GM19238 (cell line): ENCODE data around the gene BCO2.
A peak's percentile ranks its signal among the peaks of the same experiment; 100 is the strongest.

Experiments used
- DNase-seq: peaks from one replicate; pipeline ENCODE4 v3.0.0; 2011; ENCODE audit warnings: low spot score; ENCODE audit not compliant: insufficient read length

Gene BCO2

DNA sequence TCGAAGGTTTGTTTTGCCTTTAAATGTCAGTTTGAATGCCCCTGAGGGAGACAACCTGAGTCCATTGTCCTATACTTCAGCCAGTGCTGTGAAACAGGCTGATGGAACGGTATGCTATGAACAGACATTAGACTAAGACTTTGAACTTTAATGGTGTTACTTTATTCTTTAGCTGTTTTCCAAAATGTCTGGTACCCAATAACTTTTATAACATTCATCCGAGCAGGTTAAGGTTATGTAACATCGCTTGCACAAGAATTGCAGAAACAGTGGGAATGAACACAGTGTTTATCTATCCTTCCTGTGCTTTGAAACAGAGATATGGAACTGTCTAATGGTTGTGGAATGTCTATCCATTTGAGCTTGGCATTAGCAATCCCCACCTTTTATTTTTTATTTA, 38.4 kb downstream of the BCO2 start:
- no peak for DNase-seq

- no peak for DNase-seq
These were observed 40.3 kb downstream of the BCO2 start for GRCh38 chr11:112215621-112216020.

- DNase-seq = no peak
These were observed 41.3 kb downstream of the BCO2 start for GRCh38 chr11:112216561-112217105.

DNA sequence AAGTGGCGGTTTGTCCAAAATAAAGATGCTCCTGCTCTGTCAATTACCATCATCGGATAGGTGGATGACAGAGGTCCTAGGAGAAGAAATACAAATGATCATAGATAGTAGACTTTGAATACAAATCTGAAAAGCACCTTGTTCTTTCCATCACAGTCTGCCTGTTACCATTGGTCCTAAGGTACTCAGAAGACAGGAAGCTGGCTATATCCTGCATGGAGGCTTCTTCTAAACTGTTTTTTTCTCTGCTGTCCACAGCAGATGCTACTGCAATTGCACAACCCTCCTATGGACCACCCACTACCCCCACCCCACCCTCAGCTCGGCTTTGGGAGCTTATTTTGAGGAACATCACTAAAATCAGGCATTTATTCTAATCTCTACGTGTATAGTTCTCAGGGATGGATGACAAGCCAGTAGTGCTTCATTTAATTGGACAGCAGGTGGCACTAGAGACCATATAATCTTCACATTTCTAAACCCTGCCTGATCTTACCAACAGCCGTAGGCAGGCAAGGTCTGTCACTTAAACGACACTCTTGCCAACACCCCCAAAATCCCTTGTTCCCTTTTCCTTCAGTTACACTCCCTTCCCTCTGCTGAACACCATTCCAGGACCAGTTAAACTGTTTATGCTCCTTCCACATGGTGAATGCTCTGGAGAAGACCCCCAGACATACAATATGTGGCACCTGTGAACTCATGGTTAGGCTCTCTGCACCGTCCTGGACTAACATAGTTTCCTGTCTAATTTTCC, 44.3 kb downstream of the BCO2 start:
- peak; percentile 35 for DNase-seq

DNA sequence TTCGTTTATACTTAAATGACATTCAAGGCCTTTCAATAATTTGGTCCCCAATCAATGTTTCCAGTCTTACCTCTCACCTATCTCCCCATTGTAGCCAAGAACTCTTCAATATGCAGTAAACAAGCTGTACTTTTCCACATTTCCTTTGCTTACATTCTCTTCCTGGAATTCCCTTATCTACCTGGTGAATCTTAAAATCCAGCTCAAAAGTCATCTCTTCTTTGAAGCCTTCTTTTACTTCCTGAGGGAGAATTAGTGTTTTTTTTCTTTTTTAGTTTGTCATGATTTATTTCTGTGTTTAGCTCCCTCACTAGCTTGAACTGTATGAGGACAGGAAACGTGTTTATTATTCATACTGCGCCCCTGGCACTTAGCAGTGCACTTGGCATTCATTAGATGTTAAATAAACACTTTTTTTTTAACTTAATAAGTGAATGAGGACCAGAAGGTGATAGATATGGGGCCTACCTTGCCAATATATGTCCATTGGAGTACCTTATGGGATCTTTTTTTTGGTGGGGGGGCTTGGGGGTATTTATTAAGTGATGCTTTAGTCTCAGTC, 46.0 kb downstream of the BCO2 start:
- DNase-seq = no peak

DNA sequence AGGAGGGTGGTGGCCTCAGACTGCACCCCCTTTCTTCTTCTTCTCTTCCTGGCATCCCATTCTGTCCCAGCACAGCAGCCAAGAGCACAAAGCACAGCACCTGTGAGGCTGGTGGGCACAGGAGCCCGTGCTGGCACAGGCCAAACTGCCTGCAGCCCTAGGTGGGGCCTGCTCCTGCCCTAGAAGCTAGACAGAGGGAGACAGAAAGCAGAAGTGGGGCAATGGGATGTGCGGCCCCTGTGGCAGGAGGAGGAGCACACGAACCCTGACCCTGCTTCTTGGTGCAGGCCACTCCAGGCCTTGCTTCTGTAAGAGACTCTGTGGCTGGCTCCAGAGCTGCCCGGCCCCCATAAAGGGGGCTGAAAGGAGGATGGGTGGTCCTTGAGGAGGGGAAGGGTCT, 47.0 kb downstream of the BCO2 start:
- DNase-seq = no peak

DNA sequence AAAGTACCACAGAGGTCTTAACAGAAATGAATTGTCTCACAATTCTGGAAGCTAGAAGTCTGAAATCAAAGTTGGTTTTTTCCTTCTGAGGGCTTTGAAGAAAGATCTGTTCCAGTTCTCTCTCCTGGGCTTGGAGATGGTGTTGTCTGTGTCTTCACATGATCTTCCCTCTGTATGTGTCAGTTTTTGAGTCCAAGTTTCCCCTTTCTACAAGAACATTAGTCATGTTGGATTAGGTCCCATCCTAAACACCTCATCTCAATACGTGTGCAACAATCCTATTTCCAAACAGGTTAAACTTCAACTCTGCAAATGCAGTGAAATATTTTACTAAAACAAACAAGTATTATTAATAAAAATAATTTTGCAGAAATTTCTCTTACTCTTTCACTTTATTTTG, 47.8 kb downstream of the BCO2 start:
- no peak for DNase-seq

DNA sequence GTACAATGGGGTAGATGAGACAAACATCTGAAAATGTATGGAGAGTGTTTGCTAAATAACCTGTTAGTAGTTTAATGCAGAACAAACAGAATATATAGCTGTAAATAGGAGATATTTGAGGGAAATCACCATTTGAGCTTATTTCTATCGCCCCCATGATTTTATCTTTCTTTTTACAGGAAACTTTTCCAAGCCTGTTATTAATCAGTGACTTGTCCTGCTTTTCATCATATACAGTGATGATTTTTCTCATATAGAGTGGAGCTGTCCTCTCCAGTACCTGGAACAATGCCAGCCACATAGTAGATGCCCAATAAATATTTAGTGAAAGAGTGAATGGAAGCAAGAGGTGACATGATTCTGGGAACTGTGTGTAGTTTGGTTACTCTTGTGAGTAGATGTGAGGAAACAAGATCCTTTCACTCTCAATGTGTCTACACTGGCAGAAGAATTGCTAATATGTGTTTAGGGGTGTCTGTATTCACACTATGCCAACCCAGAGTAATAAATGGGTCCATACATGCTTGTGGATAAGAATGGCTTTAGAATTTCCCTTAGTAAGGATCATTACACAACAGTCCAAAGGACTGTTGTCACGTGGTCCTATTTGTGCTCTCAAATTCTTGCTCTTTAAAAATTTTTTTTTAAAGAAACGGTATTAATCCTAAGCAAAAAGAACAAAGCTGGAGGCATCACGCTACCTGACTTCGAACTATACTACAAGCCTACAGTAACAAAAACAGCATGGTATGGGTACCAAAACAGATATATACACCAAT, 48.6 kb downstream of the BCO2 start:
- no peak for DNase-seq

DNA sequence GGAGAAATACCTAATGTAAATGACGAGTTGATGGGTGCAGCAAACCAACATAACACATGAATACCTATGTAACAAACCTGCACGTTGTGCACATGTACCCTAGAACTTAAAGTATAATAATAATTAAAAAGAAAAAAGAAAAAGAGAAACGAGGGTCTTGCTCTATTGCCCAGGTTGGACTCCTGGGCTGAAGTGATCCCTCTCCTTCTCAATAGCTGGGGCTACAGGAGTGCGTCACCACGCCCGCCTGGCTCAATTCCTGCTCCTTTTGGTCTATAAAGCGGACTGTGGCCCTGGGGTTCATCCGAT, 50.4 kb downstream of the BCO2 start:
- no peak for DNase-seq

DNA sequence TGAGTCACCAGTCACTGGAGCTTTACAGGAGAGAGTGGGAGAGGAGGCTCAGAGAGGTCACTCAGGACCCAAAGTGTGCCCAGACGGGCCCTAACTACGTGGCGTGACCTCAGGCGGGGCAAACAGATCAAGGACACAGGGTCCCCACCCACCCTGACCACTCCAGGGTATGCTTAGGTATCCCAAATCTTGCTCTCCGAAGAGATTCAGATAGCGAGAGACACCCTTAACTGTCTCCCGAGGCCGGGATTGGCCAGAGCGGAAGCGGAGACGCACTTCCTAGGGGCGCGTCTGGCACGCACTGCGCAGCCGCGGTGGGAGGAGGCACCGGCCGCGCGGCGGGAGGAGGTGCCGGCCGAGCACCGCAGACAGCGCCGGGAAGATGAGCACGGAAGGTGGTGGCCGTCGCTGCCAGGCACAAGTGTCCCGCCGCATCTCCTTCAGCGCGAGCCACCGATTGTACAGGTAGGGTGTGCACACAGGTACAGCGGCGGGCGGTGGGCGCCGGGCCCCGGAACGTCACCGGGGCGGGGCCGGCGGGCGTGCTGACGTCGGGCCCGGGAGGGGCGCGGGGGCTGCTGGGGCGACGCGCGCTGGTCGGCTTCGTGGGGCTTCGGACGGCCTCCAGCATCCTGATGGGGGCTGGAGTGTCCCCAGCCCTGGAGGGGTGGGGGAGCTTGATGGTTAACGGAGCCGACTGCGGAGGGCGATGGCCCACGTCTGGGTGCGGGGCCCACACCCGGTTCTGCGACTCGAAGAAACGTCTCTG, 50.9 kb downstream of the BCO2 start, which contains the start of gene PTS:
TSS of gene PTS (plus strand) at position 367 of the 769 bp plus-strand sequence. CDS start at position 383, 16 bp downstream.
- peak; percentile 96 for DNase-seq

GRCh38 chr11:112226831-112227401, 51.6 kb downstream of the BCO2 start:
- DNase-seq = no peak

DNA sequence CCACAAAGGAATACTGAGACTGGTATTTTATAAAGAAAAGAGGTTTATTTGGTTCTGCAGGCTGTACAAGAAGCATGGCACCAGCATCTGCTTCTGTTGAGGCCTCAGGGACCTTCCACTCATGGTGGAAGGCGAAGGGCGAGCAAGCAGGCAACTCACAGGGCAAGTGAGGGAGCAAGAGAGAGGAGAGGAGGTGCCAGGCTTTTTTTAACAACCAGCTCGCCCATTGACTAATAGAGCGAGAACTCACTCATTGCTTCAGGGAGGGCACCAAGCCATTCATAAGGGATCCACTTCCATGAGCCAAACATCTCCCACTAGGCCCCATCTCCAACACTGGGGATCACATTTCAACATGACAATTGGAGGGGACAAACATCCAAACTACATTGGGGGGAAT, 52.2 kb downstream of the BCO2 start:
- no peak for DNase-seq

DNA sequence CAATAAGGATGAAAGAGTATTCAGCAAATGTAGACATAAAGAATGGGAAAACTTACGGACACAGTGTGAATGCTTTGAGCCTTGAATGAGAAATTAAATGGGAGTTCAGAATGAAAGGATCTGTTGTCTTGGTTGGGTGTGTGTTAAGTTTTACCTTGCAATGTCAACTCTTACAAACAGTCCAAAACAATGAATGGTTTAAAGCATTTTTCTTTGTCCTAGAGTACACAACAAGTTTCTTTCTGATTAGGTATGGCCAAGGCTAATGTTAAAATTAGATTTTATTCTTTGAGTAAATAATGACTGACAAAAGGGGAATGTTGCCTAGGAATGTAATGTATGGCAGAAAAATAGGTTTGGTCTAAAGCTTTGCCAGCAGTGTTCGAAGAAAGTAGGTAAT, 53.4 kb downstream of the BCO2 start:
- no peak for DNase-seq

DNA sequence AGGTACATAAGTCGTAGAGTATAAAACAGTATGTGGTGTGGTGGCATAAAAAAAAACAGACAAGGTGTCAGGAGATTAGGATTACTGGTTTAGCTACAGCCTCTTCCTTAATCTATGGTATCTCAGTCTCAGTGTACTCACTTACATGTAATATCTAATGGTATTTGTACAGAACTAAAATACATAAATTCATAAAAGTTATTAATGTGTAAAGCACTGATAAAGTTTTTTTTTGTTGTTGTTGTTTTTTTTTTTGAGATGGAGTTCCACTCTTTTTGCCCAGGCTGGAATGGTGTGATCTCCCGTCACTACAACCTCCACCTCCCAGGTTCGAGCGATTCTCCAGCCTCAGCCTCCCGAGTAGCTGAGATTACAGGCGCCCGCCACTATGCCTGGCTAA, 53.8 kb downstream of the BCO2 start:
- no peak for DNase-seq

- no peak for DNase-seq
These were observed 54.6 kb downstream of the BCO2 start for GRCh38 chr11:112229746-112230433.

- no peak for DNase-seq
These were observed 56.6 kb downstream of the BCO2 start for GRCh38 chr11:112231952-112232351.

DNA sequence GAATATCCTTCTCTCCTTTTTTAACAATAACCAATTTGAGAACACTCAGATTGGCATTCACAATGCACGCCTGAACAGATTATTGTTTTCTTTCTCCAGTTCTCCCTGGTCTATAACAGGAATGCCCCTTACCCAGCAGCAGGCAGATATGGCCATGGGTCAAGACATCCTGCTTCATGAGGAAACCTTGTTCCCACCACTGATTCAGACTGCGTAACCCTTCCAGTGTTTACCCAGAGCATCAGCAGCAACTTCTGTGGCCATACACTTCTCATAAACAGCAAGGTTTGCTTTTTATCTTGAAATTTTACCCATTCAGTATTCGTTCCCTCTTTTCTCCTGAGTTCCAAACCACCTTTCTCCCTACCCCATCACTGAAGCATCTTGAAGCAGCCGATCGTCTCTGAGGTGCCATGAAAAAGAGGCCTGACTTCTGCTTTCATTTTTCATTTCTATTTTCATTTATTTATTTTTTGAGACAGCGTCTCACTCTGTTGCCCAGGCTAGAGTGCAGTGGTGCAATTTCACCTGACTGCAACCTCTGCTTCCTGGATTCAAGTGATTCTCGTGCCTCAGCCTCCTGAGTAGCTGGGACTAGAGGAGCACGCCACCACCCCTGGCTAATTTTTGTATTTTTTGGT, 60.6 kb downstream of the BCO2 start:
- DNase-seq = no peak

DNA sequence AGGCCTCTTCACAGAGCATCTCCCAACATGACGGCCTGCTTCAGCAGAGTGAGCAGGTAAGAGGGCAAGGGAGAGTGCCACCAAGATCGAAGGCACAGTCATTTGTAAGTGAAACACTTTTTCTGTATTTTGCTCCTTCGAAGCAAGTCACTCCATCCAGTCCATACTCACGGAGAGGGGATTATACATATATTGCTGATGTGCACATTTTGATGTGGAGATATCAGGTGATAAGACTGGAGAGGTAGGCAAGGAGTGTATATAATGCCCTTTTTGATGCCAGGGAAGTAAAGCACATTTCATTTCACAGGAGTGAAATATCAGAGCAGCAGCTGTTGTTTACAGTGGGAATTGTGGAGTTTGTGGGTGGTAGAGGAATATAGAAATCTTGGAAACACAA, 62.1 kb downstream of the BCO2 start:
- no peak for DNase-seq

GRCh38 chr11:112238041-112238440, 62.7 kb downstream of the BCO2 start:
- DNase-seq = no peak

- no peak for DNase-seq
These were observed 66.2 kb downstream of the BCO2 start for GRCh38 chr11:112241486-112241885.
